DND-41 (cell line): ENCODE measurements around the gene ZBTB12.

Experiments
- CTCF ChIP-seq: IDR thresholded peaks from 2 replicates; pipeline ENCODE4 v1.5.1; 2012; ENCODE audit warnings: borderline replicate concordance, low read length, moderate library complexity, mild to moderate bottlenecking; ENCODE audit not compliant: poor library complexity, severe bottlenecking; ENCODE audit errors: extremely low read depth
- EZH2 ChIP-seq: IDR thresholded peaks from 3 replicates; pipeline ENCODE4 v1.6.1; 2012; ENCODE audit warnings: borderline replicate concordance, low read depth, mild to moderate bottlenecking, moderate library complexity, low read length, inconsistent platforms; ENCODE audit not compliant: severe bottlenecking

GRCh38 chr6:31933537-31933936 lies 31.7 kb upstream of the ZBTB12 start:
- TF ChIP-seq CTCF (no peak), EZH2 (no peak)
